ENCODE measurements around the gene FAM72C. TPM values are rescaled to one million over a fixed set of nuclear protein-coding genes. Genes with fewer than 3 reads are reported as not detected.
"Not testable (repeated sequence)": the region's sequence is repeated elsewhere in the genome, so short reads cannot be mapped to it uniquely, and the experiment has no call there.

FAM72C gene
- total RNA-seq (0.53 TPM), polyA plus RNA-seq (0.16 TPM)

- no CpG with 5 or more reads among the region's 48 CpGs for WGBS
- not testable (repeated sequence) for H3K4me3 ChIP-seq (ENCODE audit: low read depth, low read length); H3K36me3 ChIP-seq (ENCODE audit: insufficient read depth); DNase-seq (ENCODE audit: extremely low spot score); H3K27ac ChIP-seq (ENCODE audit: low read depth); H3K4me1 ChIP-seq (ENCODE audit: insufficient read depth)
Measured at GRCh38 chr1:143971924-143972700, at the start of gene FAM72C. Gene FAM72C, minus strand, starts transcription at chr1:143971986. Its CDS starts 845 bp downstream, at chr1:143971141.

GRCh38 chr1:144020001-144020738 lies 48.4 kb upstream of the FAM72C start:
- H3K27ac ChIP-seq (ENCODE audit: low read depth); H3K4me1 ChIP-seq (ENCODE audit: insufficient read depth); DNase-seq (ENCODE audit: extremely low spot score); H3K4me3 ChIP-seq (ENCODE audit: low read depth, low read length); H3K36me3 ChIP-seq (ENCODE audit: insufficient read depth): not testable (repeated sequence)
- no CpG with 5 or more reads among the region's 3 CpGs for WGBS

GRCh38 chr1:144019101-144019500 lies 47.3 kb upstream of the FAM72C start:
- H3K27ac ChIP-seq (ENCODE audit: low read depth); H3K4me3 ChIP-seq (ENCODE audit: low read depth, low read length); DNase-seq (ENCODE audit: extremely low spot score); H3K36me3 ChIP-seq (ENCODE audit: insufficient read depth); H3K4me1 ChIP-seq (ENCODE audit: insufficient read depth): not testable (repeated sequence)
- no CpG with 5 or more reads among the region's 2 CpGs for WGBS

GRCh38 chr1:144015180-144015966 lies 43.6 kb upstream of the FAM72C start:
- WGBS = 40% methylated on average over 3 of the region's 8 CpGs
- not testable (repeated sequence) for DNase-seq (ENCODE audit: extremely low spot score)

GRCh38 chr1:144014528-144014927 lies 42.7 kb upstream of the FAM72C start:
- DNase-seq (ENCODE audit: extremely low spot score); H3K4me3 ChIP-seq (ENCODE audit: low read depth, low read length); H3K27ac ChIP-seq (ENCODE audit: low read depth); H3K36me3 ChIP-seq (ENCODE audit: insufficient read depth); H3K4me1 ChIP-seq (ENCODE audit: insufficient read depth): not testable (repeated sequence)
- WGBS = no CpG with 5 or more reads among the region's 3 CpGs

More at GRCh38 chr1:144015180-144015966, 43.6 kb upstream of the FAM72C start:
- not testable (repeated sequence) for H3K4me1 ChIP-seq (ENCODE audit: insufficient read depth); H3K36me3 ChIP-seq (ENCODE audit: insufficient read depth); H3K27ac ChIP-seq (ENCODE audit: low read depth); H3K4me3 ChIP-seq (ENCODE audit: low read depth, low read length)

GRCh38 chr1:144014121-144014520 lies 42.3 kb upstream of the FAM72C start:
- H3K27ac ChIP-seq (ENCODE audit: low read depth); H3K4me1 ChIP-seq (ENCODE audit: insufficient read depth); DNase-seq (ENCODE audit: extremely low spot score); H3K36me3 ChIP-seq (ENCODE audit: insufficient read depth); H3K4me3 ChIP-seq (ENCODE audit: low read depth, low read length): not testable (repeated sequence)
- WGBS = no CpG with 5 or more reads among the region's 4 CpGs

GRCh38 chr1:144012168-144012733 lies 40.5 kb upstream of the FAM72C start:
- not testable (repeated sequence) for H3K36me3 ChIP-seq (ENCODE audit: insufficient read depth); H3K4me3 ChIP-seq (ENCODE audit: low read depth, low read length); DNase-seq (ENCODE audit: extremely low spot score); H3K4me1 ChIP-seq (ENCODE audit: insufficient read depth); H3K27ac ChIP-seq (ENCODE audit: low read depth)
- no CpG with 5 or more reads among the region's 4 CpGs for WGBS

GRCh38 chr1:144009410-144009809 lies 37.6 kb upstream of the FAM72C start:
- WGBS = no CpG with 5 or more reads among the region's 3 CpGs
- H3K4me3 ChIP-seq (ENCODE audit: low read depth, low read length); H3K36me3 ChIP-seq (ENCODE audit: insufficient read depth); H3K4me1 ChIP-seq (ENCODE audit: insufficient read depth); DNase-seq (ENCODE audit: extremely low spot score); H3K27ac ChIP-seq (ENCODE audit: low read depth): not testable (repeated sequence)

- H3K27ac ChIP-seq (ENCODE audit: low read depth); H3K4me3 ChIP-seq (ENCODE audit: low read depth, low read length); DNase-seq (ENCODE audit: extremely low spot score); H3K36me3 ChIP-seq (ENCODE audit: insufficient read depth); H3K4me1 ChIP-seq (ENCODE audit: insufficient read depth): not testable (repeated sequence)
- WGBS = no CpG with 5 or more reads among the region's 1 CpG
Measured at GRCh38 chr1:144004259-144004658, 32.5 kb upstream of the FAM72C start.

- H3K4me1 ChIP-seq (ENCODE audit: insufficient read depth); H3K27ac ChIP-seq (ENCODE audit: low read depth); H3K36me3 ChIP-seq (ENCODE audit: insufficient read depth); H3K4me3 ChIP-seq (ENCODE audit: low read depth, low read length); DNase-seq (ENCODE audit: extremely low spot score): not testable (repeated sequence)
- no CpG with 5 or more reads among the region's 2 CpGs for WGBS
Measured at GRCh38 chr1:144003306-144004029, 31.7 kb upstream of the FAM72C start.

- not testable (repeated sequence) for H3K27ac ChIP-seq (ENCODE audit: low read depth); DNase-seq (ENCODE audit: extremely low spot score); H3K4me3 ChIP-seq (ENCODE audit: low read depth, low read length); H3K4me1 ChIP-seq (ENCODE audit: insufficient read depth); H3K36me3 ChIP-seq (ENCODE audit: insufficient read depth)
- WGBS = 67% methylated on average over 4 of the region's 7 CpGs
Measured at GRCh38 chr1:144002141-144002881, 30.5 kb upstream of the FAM72C start.

- H3K4me1 ChIP-seq (ENCODE audit: insufficient read depth); H3K36me3 ChIP-seq (ENCODE audit: insufficient read depth); H3K27ac ChIP-seq (ENCODE audit: low read depth); DNase-seq (ENCODE audit: extremely low spot score); H3K4me3 ChIP-seq (ENCODE audit: low read depth, low read length): not testable (repeated sequence)
- 88% methylated on average over 5 of the region's 8 CpGs for WGBS
Measured at GRCh38 chr1:144001077-144001476, 29.3 kb upstream of the FAM72C start.
